GM04503 (cell line): ENCODE data around the gene HOXC12.

Source experiments
- DNase-seq: peaks from one replicate; pipeline ENCODE4 v3.0.0-alpha.2; 2012; ENCODE audit warnings: low read depth

HOXC12 gene

DNA sequence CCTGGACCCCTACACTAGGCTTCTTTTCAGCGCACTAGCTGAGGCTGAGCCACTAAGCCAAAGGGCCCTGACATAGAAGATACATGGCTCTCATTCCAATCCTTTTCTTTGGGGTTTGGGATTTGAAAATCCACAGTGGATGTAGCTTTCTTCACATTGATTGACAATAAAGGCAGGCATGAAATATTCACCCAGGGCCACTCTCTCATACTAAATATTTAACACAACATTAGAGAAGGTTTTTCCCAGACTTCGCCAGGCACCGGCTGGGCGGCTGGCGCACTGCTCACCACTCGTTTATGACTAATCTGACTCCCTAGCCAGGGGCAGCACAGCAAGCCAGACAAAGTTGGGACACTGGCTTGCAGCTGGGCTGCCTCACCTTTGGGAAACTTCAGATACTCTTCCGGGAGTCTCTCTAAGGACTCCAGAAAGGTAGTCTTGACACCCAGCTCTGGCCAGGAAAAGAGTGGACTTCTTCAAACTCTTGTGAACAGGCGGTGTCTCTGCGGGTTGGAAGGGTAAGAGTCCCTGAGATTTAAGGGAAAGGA is 17.5 kb downstream of the HOXC12 start:
- no peak for DNase-seq

DNA sequence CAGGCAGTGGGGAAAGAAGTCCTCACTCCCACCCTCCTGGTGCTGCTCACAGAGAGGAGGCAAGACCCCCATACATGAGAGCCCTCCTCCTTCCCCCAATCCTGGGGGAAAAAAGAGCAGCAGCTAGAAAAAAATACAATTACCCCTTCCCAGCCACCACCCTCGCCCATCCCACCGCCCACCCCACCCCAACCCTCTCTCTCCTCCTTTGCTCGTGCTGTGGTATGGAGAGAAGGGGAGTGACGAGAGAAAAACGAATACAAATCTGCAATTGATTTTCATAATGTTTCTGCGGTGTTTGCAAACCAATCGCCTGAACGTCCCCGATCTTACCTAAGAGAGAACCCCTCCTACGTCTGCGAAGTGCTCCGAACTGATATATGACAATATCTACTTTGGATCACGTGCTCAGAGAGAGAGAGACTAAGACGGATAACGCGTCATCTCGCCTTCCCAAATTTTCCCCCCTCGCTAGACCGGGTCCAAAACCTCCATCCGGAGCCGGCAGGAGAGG is 18.1 kb downstream of the HOXC12 start, which contains the start of gene HOXC11:
HOXC11 (plus strand) TSS at position 405 of the 514 bp plus-strand sequence. CDS start 116 bp downstream, outside the sequence.
- no peak for DNase-seq

DNA sequence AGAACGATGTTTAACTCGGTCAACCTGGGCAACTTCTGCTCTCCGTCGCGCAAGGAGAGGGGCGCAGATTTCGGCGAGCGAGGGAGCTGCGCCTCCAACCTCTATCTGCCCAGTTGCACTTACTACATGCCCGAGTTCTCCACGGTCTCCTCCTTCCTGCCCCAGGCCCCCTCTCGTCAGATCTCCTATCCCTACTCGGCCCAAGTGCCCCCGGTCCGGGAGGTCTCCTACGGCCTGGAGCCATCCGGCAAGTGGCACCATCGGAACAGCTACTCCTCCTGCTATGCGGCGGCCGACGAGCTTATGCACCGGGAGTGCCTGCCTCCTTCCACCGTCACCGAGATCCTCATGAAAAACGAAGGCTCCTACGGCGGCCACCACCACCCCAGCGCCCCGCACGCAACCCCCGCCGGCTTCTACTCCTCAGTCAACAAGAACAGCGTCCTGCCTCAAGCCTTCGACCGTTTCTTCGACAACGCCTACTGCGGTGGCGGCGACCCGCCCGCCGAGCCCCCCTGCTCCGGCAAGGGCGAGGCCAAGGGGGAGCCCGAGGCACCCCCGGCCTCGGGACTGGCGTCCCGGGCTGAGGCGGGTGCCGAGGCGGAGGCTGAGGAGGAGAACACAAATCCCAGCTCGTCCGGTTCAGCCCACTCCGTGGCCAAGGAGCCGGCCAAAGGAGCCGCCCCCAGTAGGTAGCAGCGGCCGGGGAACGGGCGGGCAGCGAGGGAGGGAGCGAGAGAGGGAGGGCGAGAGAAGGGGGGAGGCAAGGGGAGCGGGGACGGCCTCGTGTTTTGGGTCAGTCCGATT is 18.7 kb downstream of the HOXC12 start:
- DNase-seq = no peak

DNA sequence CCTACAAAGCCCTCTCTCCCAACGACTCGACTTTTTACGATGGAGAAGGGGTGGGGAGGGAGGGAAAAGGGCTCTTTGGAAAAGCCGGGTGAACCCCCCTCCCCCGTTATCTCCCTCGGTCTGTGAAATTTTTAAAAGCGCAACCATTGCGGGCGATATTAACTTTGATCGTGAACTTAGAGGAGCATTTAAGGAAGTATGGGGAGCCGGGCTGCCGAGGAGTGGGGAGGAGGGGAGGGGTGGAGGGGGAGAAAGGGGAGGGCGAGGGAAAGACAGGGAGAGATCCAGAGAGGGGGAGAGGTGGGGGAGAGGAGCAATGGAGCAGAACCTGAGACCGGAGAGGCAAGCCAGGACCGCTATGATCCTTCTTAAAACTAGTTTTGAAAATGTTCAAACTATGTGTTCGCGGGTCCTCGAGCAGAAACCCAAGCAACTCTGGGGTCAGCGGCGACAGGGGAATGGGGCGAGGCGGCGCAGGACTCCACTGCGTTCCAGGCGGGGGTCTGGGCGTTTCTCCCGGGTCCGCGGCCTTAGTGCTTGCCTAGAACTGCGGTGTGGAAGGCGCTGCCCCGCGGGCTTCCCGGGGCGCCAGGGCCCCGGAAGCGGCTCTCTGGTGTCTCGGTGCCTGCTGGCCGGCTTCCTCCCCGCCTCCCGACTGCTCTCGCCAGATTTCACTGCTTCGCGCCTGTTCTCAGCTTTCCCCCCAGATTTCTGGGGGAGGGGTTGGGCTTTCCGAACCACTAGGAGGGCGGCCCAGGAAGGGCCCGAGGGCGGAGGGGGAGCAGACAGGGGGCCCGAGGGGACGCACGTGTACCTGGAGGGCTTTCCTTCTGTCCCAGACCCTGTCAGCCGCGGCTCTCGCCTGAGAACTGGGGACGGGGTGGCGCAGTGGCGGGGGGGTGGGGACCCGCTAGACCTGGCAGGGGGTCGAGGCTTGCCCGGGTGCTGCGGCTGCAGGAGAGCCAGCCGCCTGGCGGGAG is 19.7 kb downstream of the HOXC12 start, which contains the start of gene HOTAIR:
HOTAIR (minus strand) TSS at position 871 of the 980 bp plus-strand sequence.
- no peak for DNase-seq

DNA sequence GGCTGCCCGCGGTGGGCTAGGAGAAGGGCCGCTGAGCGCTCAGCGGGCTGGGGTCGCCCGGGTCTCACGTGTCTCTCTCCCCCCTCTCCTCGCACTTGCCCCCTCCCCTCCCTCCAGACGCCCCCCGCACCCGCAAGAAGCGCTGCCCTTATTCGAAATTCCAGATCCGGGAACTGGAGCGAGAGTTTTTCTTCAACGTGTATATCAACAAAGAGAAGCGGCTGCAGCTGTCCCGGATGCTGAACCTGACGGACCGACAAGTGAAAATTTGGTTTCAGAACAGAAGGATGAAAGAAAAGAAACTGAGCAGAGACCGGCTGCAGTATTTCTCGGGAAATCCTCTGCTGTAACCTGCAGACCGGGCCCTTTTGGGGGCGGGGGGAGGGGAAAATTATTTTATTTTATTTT is 20.4 kb downstream of the HOXC12 start:
- DNase-seq = no peak

DNA sequence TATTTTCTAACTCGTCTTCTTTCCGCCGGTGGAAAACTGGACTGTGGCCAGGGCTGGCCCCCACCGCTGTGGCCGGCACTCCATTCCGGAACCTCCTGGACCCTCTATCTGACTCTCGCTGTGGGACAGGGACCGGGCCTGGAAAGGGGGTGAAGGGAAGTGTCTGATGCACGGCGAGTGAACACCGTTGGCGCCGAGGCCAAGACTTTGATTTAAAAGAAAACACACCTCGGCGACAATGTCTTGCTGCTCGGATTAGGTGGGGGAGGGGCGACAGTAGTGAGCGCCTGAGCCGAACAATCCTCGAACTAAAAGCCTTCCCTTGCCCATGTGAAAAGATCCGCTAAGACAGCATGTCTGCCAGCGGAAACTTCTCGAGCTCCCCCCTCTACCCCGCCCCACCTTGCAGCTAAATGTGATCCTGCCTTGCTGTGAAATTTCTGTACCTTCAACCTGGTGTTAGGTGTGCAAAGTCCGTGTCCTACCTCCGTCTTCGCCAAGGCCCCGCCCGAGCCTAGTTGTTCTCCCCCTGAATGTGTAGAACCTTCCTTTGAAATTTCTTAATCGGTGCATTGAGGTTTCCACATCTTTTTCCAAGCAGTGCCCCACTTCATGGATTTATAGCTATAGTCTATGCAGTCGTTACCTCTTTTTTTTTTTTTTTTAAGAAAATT is 20.9 kb downstream of the HOXC12 start:
- DNase-seq = no peak

DNA sequence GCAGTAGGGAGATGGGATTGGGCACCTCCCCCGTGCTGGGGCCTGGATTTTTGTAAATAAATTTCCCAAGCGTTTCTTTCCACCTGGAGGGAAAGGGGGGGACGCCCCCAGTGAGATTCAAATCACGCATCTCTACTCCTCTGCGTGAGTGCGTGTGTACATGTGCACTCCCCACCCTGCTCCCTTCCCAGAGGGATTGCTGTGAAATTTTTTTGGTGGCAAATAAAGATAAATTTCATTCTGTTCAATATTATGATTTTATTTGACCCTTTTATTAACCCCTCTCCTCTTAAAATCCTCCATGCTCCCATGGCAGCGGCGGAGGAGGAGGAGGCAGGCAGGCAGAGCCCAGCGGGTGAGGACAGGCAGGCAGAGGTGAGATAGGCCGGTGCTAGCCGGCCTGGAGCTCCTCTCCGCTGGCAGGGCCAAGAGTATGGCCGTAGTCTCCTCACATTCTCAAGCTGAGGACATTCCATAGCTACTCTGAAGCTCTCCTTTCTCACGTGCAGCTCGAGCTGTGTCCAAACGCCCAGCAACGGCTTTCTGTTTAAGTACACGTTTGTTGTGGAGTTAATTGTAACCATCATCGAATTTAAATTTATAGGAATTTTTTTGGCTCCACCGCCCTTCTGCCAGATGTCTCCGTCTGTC is 21.6 kb downstream of the HOXC12 start:
- peak; percentile 92 for DNase-seq

DNA sequence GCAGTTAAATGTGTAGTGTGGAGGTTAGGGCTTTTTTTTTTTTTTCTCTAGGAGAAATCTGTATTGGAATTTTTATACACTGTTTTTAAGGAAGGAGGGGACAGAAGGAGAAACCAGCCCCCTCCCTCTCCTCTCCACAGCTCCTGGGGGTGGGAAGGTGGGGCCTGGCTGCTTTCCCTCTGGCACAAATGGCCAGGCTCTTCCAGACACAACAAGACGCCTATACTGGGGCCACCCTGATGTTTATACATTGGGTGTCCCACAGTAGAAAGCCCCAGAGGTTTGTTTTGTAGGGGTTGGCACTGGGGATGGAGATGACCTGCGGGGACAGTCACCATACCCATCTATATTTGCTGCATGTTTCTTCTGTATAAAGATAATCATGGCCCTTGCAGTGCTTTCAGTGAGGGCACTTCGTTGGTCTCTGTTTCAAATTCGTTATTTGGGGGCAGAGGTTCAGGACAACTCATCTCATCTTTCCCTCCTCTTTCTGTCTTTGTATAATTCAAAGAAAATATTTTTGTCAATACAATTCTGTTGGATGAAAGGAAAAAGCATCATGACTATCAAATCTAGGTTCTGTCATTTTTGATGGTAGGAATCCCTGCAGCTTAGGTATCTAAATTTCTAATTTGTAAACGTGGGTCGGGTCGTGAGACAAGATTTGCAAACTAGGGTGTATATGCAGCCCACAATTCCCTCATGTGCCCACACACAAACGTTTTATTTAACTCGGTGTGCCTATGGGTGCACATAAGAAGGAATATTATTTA is 22.3 kb downstream of the HOXC12 start:
- no peak for DNase-seq

DNA sequence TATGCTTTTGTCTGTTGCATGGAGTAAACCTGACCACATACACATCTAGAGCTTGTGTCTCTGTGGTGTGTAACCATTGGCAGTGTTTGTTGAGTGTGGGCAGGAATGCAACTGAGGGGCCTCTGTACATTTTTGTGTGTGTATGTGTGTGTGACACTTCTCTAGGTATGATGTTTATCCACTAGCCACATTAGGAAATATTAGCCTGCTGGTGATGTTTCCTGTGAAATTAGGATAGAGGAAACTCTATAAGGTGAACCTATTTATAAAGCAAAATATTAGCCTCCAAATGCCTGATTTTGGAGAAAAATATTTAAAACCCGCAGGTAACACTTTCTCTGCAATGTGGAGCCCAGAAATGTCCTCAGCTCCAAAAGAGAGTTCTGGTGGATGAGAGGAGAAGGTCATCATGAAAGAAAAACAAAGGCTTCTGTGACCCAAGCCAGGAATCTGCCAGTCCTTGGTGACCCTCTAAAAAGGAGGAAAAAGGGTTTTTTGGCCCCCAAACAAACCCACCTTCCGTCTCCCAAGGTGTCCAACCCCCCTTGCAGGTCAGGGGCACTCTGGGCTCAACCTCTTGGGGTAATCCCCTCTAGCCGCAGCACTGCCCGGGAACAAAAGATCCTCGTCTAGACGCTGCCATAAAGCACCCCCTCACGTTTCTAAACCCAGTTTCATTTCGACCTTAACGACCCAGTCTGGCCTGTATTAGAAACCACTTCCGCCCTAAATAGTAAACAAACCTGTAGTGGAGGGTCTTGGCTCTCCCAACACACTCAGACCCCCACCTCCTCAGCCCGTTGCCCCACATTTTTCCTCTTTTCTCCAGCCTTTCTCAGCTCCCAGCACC is 23.1 kb downstream of the HOXC12 start:
- DNase-seq = no peak

DNA sequence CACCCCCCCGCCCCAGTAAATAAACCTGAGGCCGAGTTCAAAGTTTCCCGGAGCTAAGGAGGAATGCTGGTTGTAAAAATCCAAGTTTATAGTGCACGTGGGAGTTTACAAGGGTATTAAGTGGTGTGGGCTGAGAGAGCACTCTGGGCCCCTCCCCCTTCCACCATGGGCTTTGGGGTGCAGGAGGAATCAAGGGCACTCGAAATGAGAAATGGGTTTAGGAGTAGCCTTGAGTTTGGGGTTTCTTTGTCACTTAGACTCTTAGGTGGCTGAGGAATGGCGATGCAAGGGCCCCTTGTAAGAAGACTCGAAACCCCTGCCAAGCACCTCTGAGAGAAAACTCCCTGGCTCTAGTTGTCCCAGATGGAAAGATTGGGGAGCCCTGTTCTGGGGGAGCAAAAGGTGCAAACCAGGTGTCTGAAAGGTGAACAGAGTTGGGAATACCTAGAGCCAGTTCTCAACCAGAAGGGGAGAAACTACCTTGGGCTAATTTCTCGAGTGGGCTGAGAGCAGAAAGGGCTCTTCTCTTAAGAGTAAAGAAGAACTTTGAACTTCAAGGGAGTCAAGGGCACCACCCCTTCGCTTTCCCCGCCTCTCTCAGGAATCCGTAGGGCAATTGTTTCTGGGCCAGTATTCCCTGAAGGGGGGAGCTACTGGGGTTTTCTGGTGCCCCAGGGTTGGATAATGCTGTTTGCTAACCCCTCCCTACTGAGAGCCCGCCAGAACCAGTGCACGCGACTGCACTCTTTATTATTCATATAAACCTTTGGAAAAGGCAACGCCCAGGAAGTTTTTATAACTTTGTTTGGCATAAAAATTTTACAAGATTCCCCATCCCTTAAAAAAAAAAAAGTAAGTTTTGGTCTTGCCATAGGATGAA is 24.0 kb downstream of the HOXC12 start:
- DNase-seq = peak; percentile 92

DNA sequence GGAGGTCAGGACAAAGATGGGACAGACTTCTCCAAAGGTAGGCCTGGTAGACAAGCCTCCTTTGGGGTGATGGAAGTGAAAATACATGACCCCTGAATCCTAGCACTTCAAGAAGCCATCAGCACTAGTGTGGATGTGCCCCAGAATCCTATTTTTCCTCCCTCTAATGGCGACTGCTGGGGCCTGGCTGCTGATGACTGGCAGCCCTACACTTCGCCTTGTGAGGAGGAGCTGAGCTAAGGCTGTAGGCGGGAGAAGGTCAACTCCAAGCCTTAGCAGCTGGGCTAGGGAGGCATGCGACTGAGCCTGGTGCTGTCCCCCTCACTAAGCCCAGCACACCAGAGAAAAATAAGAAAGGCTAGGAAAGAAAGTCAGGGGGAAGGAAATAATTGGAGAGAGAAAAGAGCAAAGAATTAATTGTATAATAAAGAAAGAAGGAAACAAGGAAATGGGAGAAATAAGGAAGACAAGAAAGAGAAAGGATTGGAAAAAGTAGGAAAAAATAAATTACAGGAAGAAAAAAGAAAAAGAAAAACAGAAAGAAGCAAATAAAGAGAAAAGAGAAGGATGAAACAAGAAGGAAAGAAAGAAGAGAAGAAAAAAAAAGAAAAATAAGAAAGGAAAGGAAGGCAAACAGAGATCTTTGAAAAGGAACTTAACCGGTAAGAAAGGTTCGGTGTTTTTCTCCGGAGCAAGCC is 25.6 kb downstream of the HOXC12 start:
- no peak for DNase-seq

DNA sequence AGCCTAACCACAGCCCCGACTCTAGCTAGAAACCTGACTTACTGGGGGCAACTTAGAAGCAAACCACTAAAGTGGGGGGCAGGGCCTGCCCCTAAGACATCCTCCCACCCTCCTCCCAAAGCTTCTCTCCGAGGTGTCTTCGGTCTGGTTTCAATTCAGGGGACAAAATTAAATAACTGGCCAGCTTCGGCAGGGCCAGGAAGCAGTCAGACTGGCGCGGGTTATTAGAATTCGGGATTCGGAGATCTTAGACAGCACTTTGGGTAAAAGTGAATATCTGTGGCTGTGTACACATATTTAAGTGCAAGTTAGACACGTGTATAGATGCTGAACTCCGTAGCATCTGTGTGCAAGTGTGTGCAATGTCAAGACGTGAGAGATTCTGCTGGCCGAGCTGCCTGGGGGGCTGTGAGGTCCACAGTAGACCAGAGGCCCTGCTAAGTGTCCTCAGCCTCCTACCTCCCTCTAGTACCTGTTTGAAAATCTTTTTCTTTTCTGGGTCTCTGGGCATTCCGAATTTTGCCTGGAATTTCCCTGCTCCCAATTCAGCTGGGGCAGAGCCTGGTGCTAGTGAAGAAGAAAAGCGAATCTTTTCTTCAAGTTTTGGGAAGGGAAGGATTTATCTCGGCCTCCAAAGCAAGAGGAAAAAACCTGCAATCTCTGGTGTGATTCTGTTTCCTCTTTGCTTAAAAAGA is 26.2 kb downstream of the HOXC12 start:
- no peak for DNase-seq

DNA sequence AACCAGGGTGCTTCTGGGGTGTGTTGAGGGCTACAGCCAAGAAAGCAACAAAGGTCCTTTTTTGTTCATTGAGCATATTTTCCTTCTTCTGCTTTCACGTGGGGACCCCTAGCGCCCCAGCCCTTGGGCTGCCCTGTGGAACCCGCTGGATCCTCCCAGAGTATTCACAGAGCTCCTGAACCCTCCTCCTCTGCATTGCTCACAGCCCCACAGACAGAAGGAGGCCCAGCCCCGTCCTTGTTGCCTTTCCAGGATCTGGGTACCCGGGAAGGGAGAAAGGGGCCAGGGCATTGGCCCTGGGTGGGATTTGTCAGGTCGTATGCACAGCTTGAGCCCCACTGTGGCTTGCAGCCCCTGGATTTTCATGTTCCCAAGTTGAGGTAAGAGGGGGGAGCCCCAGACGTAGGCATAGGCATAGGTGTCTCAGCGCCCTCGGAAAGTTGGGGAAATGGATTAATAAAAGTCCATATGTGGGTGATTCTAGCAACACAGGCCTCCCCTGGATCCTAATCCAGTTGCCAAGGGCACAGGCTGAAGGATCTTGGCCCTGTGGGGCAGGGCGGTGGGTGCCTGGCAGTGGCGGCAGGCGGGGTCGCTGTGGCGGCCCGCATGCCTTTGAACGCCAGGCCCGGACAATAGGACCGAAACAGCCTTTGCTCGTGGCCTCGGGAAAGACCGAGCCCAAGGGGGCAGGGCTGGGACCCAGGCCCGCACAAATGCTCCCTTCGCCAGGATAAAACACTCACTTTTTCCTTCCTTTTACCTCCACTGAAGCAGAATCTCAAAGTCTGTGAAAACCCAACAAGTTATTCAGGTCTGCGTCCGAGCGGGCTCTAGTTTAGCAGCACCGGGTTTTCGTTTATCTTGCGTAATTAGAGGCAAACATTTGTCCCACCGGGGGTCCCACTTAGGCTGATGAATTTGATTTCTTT is 27.2 kb downstream of the HOXC12 start:
- no peak for DNase-seq

DNA sequence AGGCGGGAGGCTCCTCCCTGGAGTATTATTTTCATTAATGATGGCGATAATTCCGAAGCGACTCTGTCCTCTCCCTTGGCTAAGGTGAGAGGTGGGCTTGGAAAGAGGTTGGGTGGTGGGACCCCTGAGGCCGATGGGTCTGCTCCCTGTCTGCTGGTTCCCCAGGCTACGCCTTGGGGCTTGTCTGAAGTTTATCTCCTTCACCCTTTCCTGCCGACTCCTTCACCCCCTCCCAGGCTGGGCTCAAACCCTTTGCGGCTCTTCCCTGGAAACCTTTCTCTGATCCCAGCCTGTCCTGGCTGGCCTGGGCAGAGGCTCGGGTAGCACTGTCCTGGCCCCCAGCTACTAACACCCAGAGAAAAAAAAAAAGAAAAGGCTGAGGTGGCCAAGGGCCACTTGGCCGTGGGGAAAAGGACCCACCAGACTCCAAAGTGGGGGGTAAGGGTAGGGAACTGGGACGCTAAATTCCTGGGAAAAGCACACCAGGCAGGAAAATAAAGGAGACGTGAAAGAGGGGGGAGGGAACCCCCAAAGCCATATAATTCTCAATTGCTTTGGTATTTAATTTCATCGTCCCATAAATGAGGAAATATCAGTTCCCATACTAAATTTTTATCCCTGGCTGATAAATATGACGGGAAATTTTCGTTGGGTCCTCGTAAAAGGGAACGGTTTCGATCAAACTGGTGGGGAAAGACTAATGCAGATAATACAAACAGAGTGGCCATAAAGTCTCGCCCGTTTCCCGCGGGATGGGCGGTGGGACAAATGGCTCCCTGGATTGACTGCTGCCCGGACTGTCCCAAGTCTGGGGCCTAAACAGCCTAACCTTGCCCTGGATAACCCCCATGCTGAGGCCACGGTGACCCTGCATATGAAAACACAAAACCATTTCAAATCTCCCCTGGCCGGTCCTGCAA is 28.2 kb downstream of the HOXC12 start:
- no peak for DNase-seq

DNA sequence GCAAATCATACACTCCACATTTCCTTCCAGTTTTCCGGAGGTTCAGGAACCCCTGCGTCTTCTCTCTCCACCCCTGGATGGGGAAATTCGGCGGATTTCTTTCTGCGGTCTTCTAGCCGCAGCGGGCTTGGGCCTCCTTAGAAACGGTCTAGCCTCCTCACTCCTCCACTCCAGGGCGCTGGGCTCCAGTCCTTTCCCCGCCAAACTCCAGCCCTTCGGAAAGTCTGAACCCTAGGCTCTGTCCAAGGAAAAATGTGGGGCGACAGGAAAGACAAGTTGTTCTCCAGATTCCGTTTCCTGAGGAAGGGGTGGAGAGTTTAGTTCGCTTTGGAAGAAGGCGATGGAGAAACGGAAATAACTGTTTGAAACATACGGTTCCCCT is 28.9 kb downstream of the HOXC12 start:
- DNase-seq = no peak
